Smooth muscle cell (in vitro differentiated cells): ENCODE results near the gene MYO7A. TPM values are rescaled to one million over a fixed set of nuclear protein-coding genes. Genes with fewer than 3 reads are reported as not detected.

Experiments
- DNase-seq: peaks from one replicate; lab custom pipeline; 2025; ENCODE audit not compliant: unreplicated experiment; lab: John Stamatoyannopoulos, UW
- H2AFZ ChIP-seq: fragments of 200-600 bp; sonication (generic); 2 replicates; pipeline ENCODE4 v1.6.0; 2016; ENCODE audit warnings: antibody characterized with exemption, low read depth, mild to moderate bottlenecking
- H3F3A ChIP-seq: fragments of 200-600 bp; sonication (generic); 2 replicates; pipeline ENCODE4 v1.6.0; 2017; ENCODE audit warnings: antibody characterized with exemption, low read depth
- H3K27ac ChIP-seq: fragments of 200-600 bp; sonication (generic); 2 replicates; pipeline ENCODE4 v1.5.1; 2016; ENCODE audit warnings: low read depth, mild to moderate bottlenecking
- H3K27me3 ChIP-seq: fragments of 200-600 bp; sonication (generic); 2 replicates; pipeline ENCODE4 v1.6.1; 2016; ENCODE audit warnings: low read depth, mild to moderate bottlenecking
- H3K36me3 ChIP-seq: fragments of 200-600 bp; sonication (generic); 2 replicates; pipeline ENCODE4 v1.5.1; 2016; ENCODE audit warnings: low read depth
- H3K4me1 ChIP-seq: fragments of 200-600 bp; sonication (generic); 2 replicates; pipeline ENCODE4 v1.5.1; 2016; ENCODE audit warnings: low read depth
- H3K4me2 ChIP-seq: fragments of 200-600 bp; sonication (generic); 2 replicates; pipeline ENCODE4 v1.6.0; 2016; ENCODE audit warnings: mild to moderate bottlenecking
- H3K4me3 ChIP-seq: fragments of 200-600 bp; sonication (generic); 2 replicates; pipeline ENCODE4 v1.5.1; 2016; ENCODE audit warnings: mild to moderate bottlenecking
- H3K79me2 ChIP-seq: fragments of 200-600 bp; sonication (generic); 2 replicates; pipeline ENCODE4 v1.6.0; 2016; ENCODE audit warnings: low read depth, mild to moderate bottlenecking
- H3K9ac ChIP-seq: fragments of 200-600 bp; sonication (generic); 2 replicates; pipeline ENCODE4 v1.6.0; 2016; ENCODE audit warnings: low read depth
- H3K9me3 ChIP-seq: fragments of 200-600 bp; sonication (generic); replicated peaks from 2 replicates; pipeline ENCODE4 v1.5.1; 2016; ENCODE audit warnings: low read depth
- H4K20me1 ChIP-seq: fragments of 200-600 bp; sonication (generic); 2 replicates; pipeline ENCODE4 v1.6.0; 2016; ENCODE audit warnings: low read depth
- CTCF ChIP-seq: fragments of 200-600 bp; sonication (generic); IDR thresholded peaks from 2 replicates; pipeline ENCODE4 v1.5.1; 2017; ENCODE audit warnings: borderline replicate concordance, mild to moderate bottlenecking, antibody characterized with exemption; ENCODE audit not compliant: insufficient read depth, poor library complexity, severe bottlenecking
- WGBS: methylation state at CpG from one replicate; pipeline ENCODE4 v1.1.7; 2016; ENCODE audit warnings: low lambda C conversion rate; 5-methylcytosine and 5-hydroxymethylcytosine counted together
- polyA plus RNA-seq: library from polyadenylated mRNA; unstranded; fragments of >200 nt; fragmentation: Nextera tagmentation; extraction: Ambion mirVana; gene quantifications from 2 replicates; pipeline ENCODE4 v1.2.1, GENCODE V29; 2016
- total RNA-seq: library from RNA; depleted of rRNA; stranded (reverse); fragments of >200 nt; gene quantifications from 2 replicates; pipeline ENCODE4 v1.2.3, GENCODE V29; 2014

Gene MYO7A
- total and polyA plus RNA-seq, 2 experiments from 2014 or later = 0.08 to 0.18 TPM

DNA sequence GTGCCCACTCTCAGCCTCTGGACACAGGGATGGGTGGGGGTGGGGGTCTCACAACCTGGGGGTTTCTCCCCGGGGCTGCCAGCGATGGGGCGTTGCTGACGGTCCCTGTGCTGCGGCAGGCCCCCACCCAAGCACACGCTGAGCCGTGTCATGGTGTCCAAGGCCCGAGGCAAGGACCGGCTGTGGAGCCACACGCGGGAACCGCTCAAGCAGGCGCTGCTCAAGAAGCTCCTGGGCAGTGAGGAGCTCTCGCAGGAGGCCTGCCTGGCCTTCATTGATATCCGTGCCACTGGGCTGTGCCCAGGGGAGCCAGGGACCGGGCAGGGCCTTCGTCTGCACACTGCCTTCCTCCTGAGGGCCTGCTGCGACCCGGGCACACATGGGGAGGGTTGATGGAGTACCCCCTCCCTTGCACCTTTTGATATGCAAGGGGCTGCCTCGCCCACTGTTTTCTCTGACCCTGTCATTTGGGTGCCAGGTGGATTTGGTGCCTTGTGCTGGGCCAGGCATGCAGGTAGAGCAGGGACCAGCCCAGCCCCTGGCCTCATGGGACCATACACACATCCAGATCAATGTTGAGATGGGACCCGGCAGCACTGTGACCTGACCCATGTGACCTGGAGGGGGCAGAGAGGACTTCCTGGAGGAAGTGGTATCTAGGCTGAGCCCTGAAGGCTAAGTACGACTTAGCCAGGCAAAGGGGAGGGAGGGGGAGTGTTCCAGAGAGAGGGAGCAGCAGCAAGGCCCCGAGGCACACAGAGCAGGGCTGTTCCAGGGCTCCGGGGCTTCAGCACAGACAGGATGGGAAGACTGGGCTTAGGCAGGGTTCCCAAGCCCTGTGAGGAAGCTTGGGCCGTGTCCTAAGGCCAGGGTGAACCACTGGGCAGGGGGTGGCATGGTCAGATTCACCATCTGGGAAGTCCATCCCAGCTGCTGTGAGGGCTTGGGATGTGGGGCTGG, 75.2 kb downstream of the MYO7A start:
- Histone ChIP-seq H3K36me3 (no peaks in the 10 kb centered on the region), H3K4me3 (no peak overlapping the region), H4K20me1 (no peaks in the 10 kb centered on the region), H3K27me3 (no peaks in the 10 kb centered on the region), H3K27ac (no peak overlapping the region), H3K79me2 (no peaks in the 10 kb centered on the region), H2AFZ (no peak overlapping the region), H3K4me1 (no peaks in the 10 kb centered on the region), H3F3A (no peaks in the 10 kb centered on the region), H3K9ac (no peak overlapping the region), H3K9me3 (no peaks in the 10 kb centered on the region), H3K4me2 (no peak overlapping the region)
- TF ChIP-seq CTCF = no peak
- WGBS = 92% methylated on average over 19 of the region's 25 CpGs
- no peak for DNase-seq

GRCh38 chr11:77203901-77204753, 76.1 kb downstream of the MYO7A start:
- Histone ChIP-seq H3K27ac (no peak overlapping the region), H3K4me3 (no peak overlapping the region), H3K9me3 (no peaks in the 10 kb centered on the region), H2AFZ (no peak overlapping the region), H3K4me2 (no peak overlapping the region), H3K27me3 (no peaks in the 10 kb centered on the region), H4K20me1 (no peaks in the 10 kb centered on the region), H3K79me2 (no peaks in the 10 kb centered on the region), H3K4me1 (no peaks in the 10 kb centered on the region), H3K9ac (no peak overlapping the region), H3K36me3 (no peaks in the 10 kb centered on the region), H3F3A (no peaks in the 10 kb centered on the region)
- no peak for DNase-seq
- no peak for TF ChIP-seq CTCF
- 88% methylated on average over 19 of the region's 20 CpGs for WGBS

DNA sequence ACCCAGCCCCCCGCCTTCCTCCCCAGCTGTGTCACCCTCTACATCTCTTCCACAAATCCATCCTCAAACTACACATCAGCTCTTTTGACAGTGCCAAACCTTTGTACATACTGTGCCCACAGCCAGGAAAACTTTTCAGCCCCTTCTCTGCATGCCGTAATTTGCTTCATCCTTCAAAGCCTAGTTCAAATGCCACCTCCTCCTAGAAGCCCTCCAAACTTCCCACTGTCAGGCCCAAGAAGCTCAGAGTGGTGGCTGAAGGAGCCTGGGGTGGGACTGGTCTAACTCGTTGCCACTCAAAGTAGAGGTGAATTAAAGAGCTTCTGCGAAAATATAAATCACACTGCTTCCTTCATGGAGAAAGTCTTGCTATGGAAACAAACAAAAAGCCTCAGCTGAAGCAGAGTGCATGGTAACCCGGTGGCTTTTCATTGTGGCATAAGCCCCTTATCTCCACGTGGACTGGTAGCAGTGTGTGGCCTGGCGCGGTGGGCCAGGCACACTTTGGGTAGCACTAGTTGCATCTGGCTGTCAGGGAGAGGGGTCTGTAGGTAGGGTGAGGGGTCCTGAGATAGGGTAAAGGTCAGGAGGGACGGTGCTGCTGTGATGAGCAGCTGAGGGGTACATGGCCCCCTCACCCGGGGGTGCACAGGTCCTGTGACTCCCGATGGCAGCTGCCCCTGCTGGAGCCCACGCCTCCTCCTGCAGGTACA, 76.9 kb downstream of the MYO7A start:
- Histone ChIP-seq H3K9ac (no peak overlapping the region), H3F3A (no peaks in the 10 kb centered on the region), H3K79me2 (no peaks in the 10 kb centered on the region), H3K27ac (no peak overlapping the region), H3K4me2 (no peak overlapping the region), H3K27me3 (no peaks in the 10 kb centered on the region), H3K4me3 (no peak overlapping the region), H3K36me3 (no peaks in the 10 kb centered on the region), H3K9me3 (no peaks in the 10 kb centered on the region), H4K20me1 (no peaks in the 10 kb centered on the region), H2AFZ (no peak overlapping the region), H3K4me1 (no peaks in the 10 kb centered on the region)
- TF ChIP-seq CTCF = no peak
- 91% methylated on average over 12 of the region's 12 CpGs for WGBS
- no peak for DNase-seq
